ENCODE measurements around the gene ZNRF4. TPM values are rescaled to one million over a fixed set of nuclear protein-coding genes. Genes with fewer than 3 reads are reported as not detected.

ZNRF4 gene
- total RNA-seq, 2 donors from 2014 or later, result not detected

DNA sequence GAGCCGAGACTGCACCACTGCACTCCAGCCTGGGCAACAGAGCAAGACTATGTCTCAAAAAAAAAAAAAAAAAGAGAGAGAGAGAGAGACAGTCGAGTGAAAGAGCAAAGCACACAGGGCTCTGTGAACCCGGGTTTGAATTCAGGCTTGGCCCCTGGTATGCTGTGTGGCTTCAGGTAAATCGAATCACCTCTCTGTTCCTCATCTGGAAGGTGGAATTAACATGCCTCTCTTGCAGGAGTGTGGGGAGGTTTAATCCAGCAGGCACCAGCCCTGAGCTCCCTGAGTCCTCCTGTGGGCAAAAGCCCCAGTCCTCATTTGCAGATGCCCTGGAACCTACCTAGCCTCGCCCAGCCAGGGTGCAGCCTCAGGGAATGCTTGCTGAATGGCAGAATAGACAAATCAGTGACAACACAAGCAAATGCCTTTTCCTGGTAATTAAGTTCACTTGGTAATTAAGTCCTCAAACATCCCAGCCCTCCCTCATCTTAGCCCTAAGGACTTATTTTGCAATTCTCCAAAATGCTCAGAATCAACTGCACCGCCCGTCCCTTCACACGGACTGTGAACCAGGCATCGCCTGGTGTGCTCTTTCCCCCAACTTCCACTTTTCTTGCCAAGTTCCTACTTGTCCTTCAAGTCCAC is 4.6 kb upstream of the ZNRF4 start:
- Histone ChIP-seq H3K4me1 (no peaks in the 10 kb centered on the region), H3K27ac (no peak overlapping the region), H3K9ac (ENCODE audit: low read depth in 2 of 2, low read length in 2 of 2) (no peak overlapping the region), H3K9me3 (no peaks in the 10 kb centered on the region), H3K27me3 (no peaks in the 10 kb centered on the region), H3K4me3 (no peak overlapping the region), H3K36me3 (no peaks in the 10 kb centered on the region)
- TF ChIP-seq, protein P1, sequence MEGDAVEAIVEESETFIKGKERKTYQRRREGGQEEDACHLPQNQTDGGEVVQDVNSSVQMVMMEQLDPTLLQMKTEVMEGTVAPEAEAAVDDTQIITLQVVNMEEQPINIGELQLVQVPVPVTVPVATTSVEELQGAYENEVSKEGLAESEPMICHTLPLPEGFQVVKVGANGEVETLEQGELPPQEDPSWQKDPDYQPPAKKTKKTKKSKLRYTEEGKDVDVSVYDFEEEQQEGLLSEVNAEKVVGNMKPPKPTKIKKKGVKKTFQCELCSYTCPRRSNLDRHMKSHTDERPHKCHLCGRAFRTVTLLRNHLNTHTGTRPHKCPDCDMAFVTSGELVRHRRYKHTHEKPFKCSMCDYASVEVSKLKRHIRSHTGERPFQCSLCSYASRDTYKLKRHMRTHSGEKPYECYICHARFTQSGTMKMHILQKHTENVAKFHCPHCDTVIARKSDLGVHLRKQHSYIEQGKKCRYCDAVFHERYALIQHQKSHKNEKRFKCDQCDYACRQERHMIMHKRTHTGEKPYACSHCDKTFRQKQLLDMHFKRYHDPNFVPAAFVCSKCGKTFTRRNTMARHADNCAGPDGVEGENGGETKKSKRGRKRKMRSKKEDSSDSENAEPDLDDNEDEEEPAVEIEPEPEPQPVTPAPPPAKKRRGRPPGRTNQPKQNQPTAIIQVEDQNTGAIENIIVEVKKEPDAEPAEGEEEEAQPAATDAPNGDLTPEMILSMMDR (IDR thresholded peaks at IDR 0.05), result no peak
- intact Hi-C loops (cut with DNase I), result no loop called here
- no peak for DNase-seq

DNA sequence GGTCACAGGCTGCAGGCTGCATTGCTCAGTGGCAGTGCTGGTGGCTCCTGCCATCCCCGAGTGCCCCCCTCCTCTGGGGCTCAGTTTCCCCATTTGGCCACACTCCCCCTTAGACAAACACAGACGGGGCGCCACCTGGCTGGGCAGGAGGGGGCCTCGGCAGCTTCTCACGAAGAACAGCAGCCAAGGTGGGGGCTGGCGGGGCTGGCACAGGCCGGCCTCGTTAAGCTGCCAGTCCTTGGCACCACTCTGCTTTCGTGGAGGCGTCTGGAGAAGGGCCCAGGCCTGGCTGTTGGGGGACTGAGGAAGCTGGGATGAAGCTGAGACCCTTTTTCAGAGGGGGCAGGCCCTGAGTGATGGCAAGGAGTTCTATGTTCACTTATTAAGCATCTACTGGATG is 3.7 kb upstream of the ZNRF4 start:
- no peak overlapping the region for H3K27ac ChIP-seq
- DNase-seq, result no peak
- no peak overlapping the region for H3K9ac ChIP-seq (ENCODE audit: low read depth in 2 of 2, low read length in 2 of 2)
- no peak overlapping the region for H3K4me3 ChIP-seq
- H3K9me3 ChIP-seq, result no peaks in the 10 kb centered on the region
- intact Hi-C loops (cut with DNase I), result no loop called here
- TF ChIP-seq, protein P1 (IDR thresholded peaks at IDR 0.05), result no peak
- H3K36me3 ChIP-seq, result no peaks in the 10 kb centered on the region
- no peaks in the 10 kb centered on the region for H3K4me1 ChIP-seq
- no peaks in the 10 kb centered on the region for H3K27me3 ChIP-seq

DNA sequence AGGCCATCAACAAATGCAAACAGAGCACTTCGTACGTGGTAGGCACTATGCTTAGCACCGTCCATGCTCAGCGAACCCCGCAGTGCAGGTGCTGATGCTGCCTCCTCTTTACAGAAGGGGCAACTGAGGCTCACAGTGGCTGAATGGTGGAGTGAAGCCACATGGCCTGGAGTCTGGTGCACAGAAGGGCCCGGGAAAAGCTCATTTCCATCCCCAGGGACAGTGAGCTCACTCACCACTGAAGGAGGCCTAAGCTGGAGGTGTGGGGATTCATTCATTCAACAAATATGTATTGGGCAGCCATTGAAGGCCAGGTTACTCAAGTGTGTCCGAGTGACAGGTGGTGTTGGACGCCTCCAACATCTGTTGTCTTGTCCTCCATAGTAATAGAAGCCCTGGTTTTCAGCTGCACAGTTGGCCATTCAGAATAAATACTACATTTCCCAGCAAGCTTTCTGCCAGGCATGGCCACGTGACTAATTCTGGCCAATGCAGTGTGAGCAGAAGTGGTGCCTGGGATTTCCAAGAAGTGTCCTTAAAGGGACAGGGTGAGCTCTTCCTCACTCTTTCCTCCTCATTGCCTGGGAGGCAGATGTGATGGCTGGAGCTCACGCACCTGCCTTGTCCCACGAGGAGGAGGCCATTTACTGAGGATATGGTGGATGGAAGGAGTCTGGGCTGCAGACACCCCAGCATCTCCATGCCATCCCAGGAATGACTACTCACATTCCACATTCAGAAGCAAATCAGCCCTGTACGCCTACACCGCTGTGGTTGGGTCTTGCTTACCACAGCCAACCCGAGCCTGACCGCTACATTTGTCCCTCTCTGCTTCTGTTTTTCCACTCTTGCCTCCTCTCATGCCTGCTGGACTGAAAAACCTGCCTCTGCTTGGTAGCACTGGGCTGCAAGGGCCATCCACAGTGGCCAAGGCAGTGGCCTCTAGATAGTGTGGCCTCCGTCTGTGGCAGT is 2.3 kb upstream of the ZNRF4 start:
- no peak for DNase-seq
- no peaks in the 10 kb centered on the region for H3K36me3 ChIP-seq
- H3K27me3 ChIP-seq, result no peaks in the 10 kb centered on the region

DNA sequence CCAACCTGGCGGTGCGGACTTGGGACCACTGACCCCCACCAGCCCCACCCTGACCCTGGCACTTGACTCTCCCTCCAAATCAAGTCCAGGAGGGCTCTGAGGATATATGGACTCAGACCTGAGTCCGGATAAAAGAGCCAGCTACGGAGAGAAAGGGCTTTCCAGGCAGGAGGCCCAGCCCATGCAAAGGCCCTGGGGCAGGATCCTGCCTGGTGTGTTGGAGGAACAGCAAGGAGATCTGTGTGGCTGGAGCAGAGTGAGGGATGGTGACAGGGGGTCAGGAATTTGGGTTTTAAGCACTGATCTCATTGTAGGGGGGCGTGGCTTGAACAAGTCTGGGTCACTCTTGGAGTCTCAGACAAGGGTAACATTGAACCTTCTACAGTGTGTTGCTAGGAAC is 474 bp upstream of the ZNRF4 start:
- TF ChIP-seq, protein P1 (IDR thresholded peaks at IDR 0.05), result no peak
- Histone ChIP-seq H3K36me3 (no peaks in the 10 kb centered on the region), H3K9ac (ENCODE audit: low read depth in 2 of 2, low read length in 2 of 2) (no peak overlapping the region), H3K9me3 (no peaks in the 10 kb centered on the region), H3K4me3 (no peak overlapping the region), H3K27me3 (no peaks in the 10 kb centered on the region), H3K27ac (no peak overlapping the region), H3K4me1 (no peaks in the 10 kb centered on the region)
- no peak for DNase-seq
- intact Hi-C loops (cut with DNase I), result no loop called here

More for the DNA sequence above, 2.3 kb upstream of the ZNRF4 start:
- no peaks in the 10 kb centered on the region for H3K4me1 ChIP-seq
- H3K9me3 ChIP-seq, result no peaks in the 10 kb centered on the region
- intact Hi-C loops (cut with DNase I), result no loop called here
- H3K4me3 ChIP-seq, result no peak overlapping the region
- no peak overlapping the region for H3K9ac ChIP-seq (ENCODE audit: low read depth in 2 of 2, low read length in 2 of 2)
- no peak overlapping the region for H3K27ac ChIP-seq
- TF ChIP-seq, protein P1 (IDR thresholded peaks at IDR 0.05), result no peak

DNA sequence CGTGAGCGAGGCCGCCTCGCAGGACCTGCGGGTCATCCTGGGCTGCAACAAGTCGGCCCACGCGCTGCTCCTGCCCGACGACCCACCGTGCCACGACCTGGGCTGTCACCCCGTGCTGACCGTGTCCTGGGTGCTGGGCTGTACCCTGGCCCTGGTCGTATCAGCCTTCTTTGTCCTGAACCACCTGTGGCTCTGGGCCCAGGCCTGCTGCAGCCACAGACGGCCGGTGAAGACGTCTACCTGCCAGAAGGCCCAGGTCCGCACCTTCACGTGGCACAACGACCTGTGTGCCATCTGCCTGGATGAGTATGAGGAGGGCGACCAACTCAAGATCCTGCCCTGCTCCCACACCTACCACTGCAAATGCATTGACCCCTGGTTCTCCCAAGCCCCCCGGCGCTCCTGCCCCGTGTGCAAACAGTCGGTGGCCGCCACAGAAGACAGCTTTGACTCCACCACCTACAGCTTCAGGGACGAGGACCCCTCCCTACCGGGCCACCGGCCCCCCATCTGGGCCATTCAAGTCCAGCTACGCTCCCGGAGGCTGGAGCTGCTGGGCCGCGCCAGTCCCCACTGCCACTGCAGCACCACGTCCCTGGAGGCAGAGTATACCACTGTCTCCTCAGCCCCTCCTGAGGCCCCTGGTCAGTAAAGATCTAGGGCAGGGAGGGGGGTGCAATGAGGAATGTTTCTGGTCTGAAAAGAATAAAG is 1.1 kb downstream of the ZNRF4 start:
- H3K9me3 ChIP-seq, result no peaks in the 10 kb centered on the region
- H3K9ac ChIP-seq (ENCODE audit: low read depth in 2 of 2, low read length in 2 of 2), result no peak overlapping the region
- H3K27ac ChIP-seq, result no peak overlapping the region
- intact Hi-C loops (cut with DNase I), result no loop called here
- DNase-seq, result no peak
- no peaks in the 10 kb centered on the region for H3K36me3 ChIP-seq
- TF ChIP-seq, protein P1 (IDR thresholded peaks at IDR 0.05), result no peak
- no peak overlapping the region for H3K4me3 ChIP-seq
- H3K4me1 ChIP-seq, result no peaks in the 10 kb centered on the region
- no peaks in the 10 kb centered on the region for H3K27me3 ChIP-seq

Data from colonic mucosa (tissue), 4 donors.